ENCODE data around the gene TRPV4. TPM values are rescaled to one million over a fixed set of nuclear protein-coding genes. Genes with fewer than 3 reads are reported as not detected.

TRPV4 gene
- polyA plus RNA-seq, 1 of the 3 experiments (the other 2 are of a cell fraction), result 5.2 TPM

DNA sequence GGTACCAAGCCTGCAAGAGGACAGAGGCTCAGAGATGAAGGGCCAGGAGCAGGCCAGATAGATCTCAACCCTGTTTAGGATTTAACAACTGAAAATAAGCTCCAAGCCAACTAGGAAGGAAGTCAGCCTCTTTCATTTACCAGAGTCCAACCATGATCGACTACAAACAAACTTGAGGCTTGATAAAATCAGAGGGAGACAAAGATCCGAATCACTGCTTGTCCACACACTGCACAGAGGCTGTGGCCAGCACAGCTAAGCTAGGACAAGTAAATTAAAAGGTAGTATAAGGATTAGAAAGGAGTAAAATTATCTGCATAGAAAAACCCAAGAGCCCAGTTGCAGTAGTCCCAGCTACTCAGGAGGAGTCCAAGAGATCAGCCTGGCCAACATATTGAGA is 79.2 kb downstream of the TRPV4 start:
- Histone ChIP-seq H3K27ac (ENCODE audit: low read depth in 2 of 2, low read length in 1 of 2) (peak overlapping the region in 1 of 2 experiments; percentile 98; a peak in 2 of 4 replicates), H3K9me2 (no peaks in the 10 kb centered on the region), H3K9ac (no peak overlapping the region), H3K79me2 (ENCODE audit: insufficient read depth) (no peaks in the 10 kb centered on the region), H3K27me3 (ENCODE audit: insufficient read depth) (no peaks in the 10 kb centered on the region), H3F3A (replicated peaks; ENCODE audit: insufficient read depth) (no peaks in the 10 kb centered on the region), H4K20me1 (ENCODE audit: insufficient read depth) (no peaks in the 10 kb centered on the region), H3K4me1 (ENCODE audit: control insufficient read depth in 1 of 2, insufficient read depth in 2 of 2, low read depth in 1 of 2, low read length in 1 of 2) (peaks cover 0 to 43% of the 10 kb centered on the region in 2 experiments; a peak in 2 of 4 replicates), H3K9me3 (peaks cover 14% of the 10 kb centered on the region; the same call in 1 of the 2 replicates), H3K4me2 (no peak overlapping the region), H2AFZ (ENCODE audit: low read depth) (no peak overlapping the region), H3K4me3 (ENCODE audit: low read depth in 2 of 2, low read length in 1 of 2) (no peak overlapping the region), H3K36me3 (replicated peaks in 1 of 2; ENCODE audit: control insufficient read depth in 1 of 2, insufficient read depth in 2 of 2, low read length in 1 of 2) (no peaks in the 10 kb centered on the region)
- DNase-seq, result peak; percentile 34
- ChIA-PET POLR2A (interaction anchor here (0.8 to 1.2 kb wide), 4 partner anchors 9 to 38 kb away, joined by 3 to 4 read pairs (median 3); no protein-coding TSS in a partner anchor), CTCF (interaction anchor here (1.0 to 3.1 kb wide), 10 partner anchors 11 to 156 kb away, joined by 3 to 17 read pairs (median 6); no protein-coding TSS in a partner anchor)
- no peak for TF ChIP-seq POLR2AphosphoS5 (IDR thresholded peaks at IDR 0.05; ENCODE audit: low read depth, low read length)
- 4% methylated on average over 2 of the region's 2 CpGs for WGBS (ENCODE audit: low lambda C conversion rate)

- peaks cover under 1% of the 10 kb centered on the region for H3F3A ChIP-seq (replicated peaks; ENCODE audit: insufficient read depth)
- CTCF ChIA-PET, result interaction anchor here (1.1 to 3.1 kb wide), 7 partner anchors 10 to 155 kb away, joined by 3 to 17 read pairs (median 10); no protein-coding TSS in a partner anchor
- H3K36me3 ChIP-seq (replicated peaks in 1 of 2; ENCODE audit: control insufficient read depth in 1 of 2, insufficient read depth in 2 of 2, low read length in 1 of 2), result no peaks in the 10 kb centered on the region
- H3K9ac ChIP-seq, result no peak overlapping the region
- peak; percentile 12 for DNase-seq
- TF ChIP-seq FOXJ3 (CRISPR knock-in tag; IDR thresholded peaks at IDR 0.05) (no peak), MEF2A (IDR thresholded peaks at IDR 0.05; ENCODE audit: borderline replicate concordance, low read depth) (no peak), MXI1 (IDR thresholded peaks at IDR 0.05; ENCODE audit: low read depth, low read length) (no peak), PBX3 (IDR thresholded peaks at IDR 0.05) (no peak), TAF1 (IDR thresholded peaks at IDR 0.05; ENCODE audit: borderline replicate concordance, low read depth, low read length) (no peak), YY1 (IDR thresholded peaks at IDR 0.05; ENCODE audit: low read depth) (no peak), RCOR1 (IDR thresholded peaks at IDR 0.05; ENCODE audit: low read length) (no peak), EP300 (IDR thresholded peaks at IDR 0.05; ENCODE audit: borderline replicate concordance in 1 of 2, low read depth in 1 of 2, low read length in 1 of 2) (no peak), TEAD4 (IDR thresholded peaks at IDR 0.05; ENCODE audit: borderline replicate concordance, insufficient read depth) (no peak), RXRA (IDR thresholded peaks at IDR 0.05; ENCODE audit: borderline replicate concordance, low read depth) (no peak), NFIC (IDR thresholded peaks at IDR 0.05; ENCODE audit: borderline replicate concordance) (no peak), SIN3A (IDR thresholded peaks at IDR 0.05; ENCODE audit: borderline replicate concordance, low read depth, low read length) (no peak)
- TF ChIP-seq, protein P1, sequence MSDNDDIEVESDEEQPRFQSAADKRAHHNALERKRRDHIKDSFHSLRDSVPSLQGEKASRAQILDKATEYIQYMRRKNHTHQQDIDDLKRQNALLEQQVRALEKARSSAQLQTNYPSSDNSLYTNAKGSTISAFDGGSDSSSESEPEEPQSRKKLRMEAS (IDR thresholded peaks at IDR 0.05; ENCODE audit: low read depth), result no peak
- TF ChIP-seq, protein P2, sequence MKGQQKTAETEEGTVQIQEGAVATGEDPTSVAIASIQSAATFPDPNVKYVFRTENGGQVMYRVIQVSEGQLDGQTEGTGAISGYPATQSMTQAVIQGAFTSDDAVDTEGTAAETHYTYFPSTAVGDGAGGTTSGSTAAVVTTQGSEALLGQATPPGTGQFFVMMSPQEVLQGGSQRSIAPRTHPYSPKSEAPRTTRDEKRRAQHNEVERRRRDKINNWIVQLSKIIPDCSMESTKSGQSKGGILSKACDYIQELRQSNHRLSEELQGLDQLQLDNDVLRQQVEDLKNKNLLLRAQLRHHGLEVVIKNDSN (IDR thresholded peaks at IDR 0.05; ENCODE audit: borderline replicate concordance, low read depth), result no peak
- TF ChIP-seq, protein P3, sequence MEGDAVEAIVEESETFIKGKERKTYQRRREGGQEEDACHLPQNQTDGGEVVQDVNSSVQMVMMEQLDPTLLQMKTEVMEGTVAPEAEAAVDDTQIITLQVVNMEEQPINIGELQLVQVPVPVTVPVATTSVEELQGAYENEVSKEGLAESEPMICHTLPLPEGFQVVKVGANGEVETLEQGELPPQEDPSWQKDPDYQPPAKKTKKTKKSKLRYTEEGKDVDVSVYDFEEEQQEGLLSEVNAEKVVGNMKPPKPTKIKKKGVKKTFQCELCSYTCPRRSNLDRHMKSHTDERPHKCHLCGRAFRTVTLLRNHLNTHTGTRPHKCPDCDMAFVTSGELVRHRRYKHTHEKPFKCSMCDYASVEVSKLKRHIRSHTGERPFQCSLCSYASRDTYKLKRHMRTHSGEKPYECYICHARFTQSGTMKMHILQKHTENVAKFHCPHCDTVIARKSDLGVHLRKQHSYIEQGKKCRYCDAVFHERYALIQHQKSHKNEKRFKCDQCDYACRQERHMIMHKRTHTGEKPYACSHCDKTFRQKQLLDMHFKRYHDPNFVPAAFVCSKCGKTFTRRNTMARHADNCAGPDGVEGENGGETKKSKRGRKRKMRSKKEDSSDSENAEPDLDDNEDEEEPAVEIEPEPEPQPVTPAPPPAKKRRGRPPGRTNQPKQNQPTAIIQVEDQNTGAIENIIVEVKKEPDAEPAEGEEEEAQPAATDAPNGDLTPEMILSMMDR (IDR thresholded peaks at IDR 0.05), result no peak
- H3K9me2 ChIP-seq, result no peaks in the 10 kb centered on the region
- POLR2A ChIA-PET, result interaction anchor here (1.0 to 1.6 kb wide), 2 partner anchors 31 to 39 kb away, joined by 4 to 6 read pairs; no protein-coding TSS in a partner anchor
- no peak overlapping the region for H2AFZ ChIP-seq (ENCODE audit: low read depth)
- H3K79me2 ChIP-seq (ENCODE audit: insufficient read depth), result no peaks in the 10 kb centered on the region
- H3K4me1 ChIP-seq (ENCODE audit: control insufficient read depth in 1 of 2, insufficient read depth in 2 of 2, low read depth in 1 of 2, low read length in 1 of 2), result peaks cover 0 to 34% of the 10 kb centered on the region in 2 experiments; a peak in 2 of 4 replicates
- H3K4me2 ChIP-seq, result no peak overlapping the region
- peaks cover 14% of the 10 kb centered on the region; the same call in 1 of the 2 replicates for H3K9me3 ChIP-seq
- H3K27ac ChIP-seq (ENCODE audit: low read depth in 2 of 2, low read length in 1 of 2), result peak overlapping the region in 1 of 2 experiments; percentile 98; a peak in 2 of 4 replicates
- H3K4me3 ChIP-seq (ENCODE audit: low read depth in 2 of 2, low read length in 1 of 2), result no peak overlapping the region
- H4K20me1 ChIP-seq (ENCODE audit: insufficient read depth), result no peaks in the 10 kb centered on the region
- 75% methylated on average over 1 of the region's 5 CpGs for WGBS (ENCODE audit: low lambda C conversion rate)
- H3K27me3 ChIP-seq (ENCODE audit: insufficient read depth), result no peaks in the 10 kb centered on the region
These were observed 80.2 kb downstream of the TRPV4 start for GRCh38 chr12:109753054-109753401.
